ENCODE data around the gene MEF2D.

The MEF2D gene

GRCh38 chr1:156499194-156499841 is 1.3 kb downstream of the MEF2D start:
- no peak for DNase-seq

DNA sequence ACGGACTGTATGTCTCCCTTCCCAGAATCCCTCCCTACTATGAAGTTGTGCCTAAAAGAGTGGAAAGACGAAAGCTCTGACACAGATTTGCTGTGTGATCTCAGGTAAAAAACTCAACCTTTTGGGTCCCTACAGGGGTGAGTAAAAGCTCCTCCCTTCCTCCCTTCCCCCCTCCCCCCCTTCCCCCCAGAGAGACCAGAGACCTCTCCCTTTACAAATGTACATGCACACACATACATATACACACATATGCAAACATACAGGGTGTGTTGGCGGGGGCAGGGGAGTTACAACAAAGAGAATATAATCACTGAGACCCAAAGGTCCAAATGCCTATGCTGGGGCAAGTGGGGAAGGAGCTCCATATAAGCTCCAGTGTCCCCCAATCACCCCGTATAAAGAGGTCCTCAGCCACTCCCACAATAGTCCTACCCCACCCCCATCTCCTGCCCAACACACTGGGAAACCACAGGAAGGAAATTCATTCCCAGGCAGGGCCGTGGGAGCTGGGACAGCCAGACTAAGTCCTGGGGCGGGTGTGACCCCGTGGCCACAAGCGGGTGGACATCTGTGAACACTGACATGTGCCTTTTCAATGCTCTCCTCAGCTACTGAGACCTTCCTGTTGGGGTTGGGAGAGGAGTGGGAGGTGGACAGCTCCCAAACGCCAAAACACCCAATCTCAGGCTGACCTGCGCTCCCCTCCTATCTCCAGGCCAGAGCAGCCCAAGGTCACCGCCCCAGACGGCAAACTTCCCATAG is 2.0 kb downstream of the MEF2D start:
- DNase-seq: no peak

DNA sequence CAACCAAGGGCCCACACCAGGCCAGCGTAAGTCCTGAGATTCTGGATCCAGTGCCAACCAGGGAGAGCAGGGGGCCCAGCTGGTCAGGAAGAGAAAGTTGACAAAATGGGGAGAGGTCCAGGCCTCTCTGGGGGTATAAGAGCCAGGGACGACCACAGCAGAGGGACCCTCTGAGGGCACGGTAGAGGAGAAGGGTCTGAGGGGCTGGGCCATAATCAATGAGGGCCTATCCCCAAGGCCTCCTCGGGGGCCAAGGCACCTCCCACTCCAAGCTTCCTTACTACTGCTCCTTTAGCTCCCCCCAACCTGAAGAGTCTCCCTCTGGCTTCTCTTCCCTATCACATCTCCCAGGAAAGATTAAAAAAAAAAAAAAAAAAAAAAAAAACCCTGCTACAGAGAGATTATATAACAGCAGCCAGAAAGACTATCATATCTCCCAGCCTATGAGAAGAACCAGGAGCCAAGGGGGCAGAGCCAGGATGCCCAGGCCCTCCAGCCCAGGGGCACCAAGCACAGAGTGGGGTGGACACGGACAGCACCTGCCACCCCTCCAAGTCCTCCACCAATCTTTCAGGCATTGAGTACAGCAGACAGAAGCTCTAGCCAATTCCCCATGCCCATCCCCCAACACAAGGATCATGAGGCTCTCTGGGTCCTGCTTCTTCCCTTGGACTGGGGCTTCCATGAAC is 2.7 kb downstream of the MEF2D start:
- no peak for DNase-seq

GRCh38 chr1:156497078-156497742 is 3.4 kb downstream of the MEF2D start:
- DNase-seq: no peak

DNA sequence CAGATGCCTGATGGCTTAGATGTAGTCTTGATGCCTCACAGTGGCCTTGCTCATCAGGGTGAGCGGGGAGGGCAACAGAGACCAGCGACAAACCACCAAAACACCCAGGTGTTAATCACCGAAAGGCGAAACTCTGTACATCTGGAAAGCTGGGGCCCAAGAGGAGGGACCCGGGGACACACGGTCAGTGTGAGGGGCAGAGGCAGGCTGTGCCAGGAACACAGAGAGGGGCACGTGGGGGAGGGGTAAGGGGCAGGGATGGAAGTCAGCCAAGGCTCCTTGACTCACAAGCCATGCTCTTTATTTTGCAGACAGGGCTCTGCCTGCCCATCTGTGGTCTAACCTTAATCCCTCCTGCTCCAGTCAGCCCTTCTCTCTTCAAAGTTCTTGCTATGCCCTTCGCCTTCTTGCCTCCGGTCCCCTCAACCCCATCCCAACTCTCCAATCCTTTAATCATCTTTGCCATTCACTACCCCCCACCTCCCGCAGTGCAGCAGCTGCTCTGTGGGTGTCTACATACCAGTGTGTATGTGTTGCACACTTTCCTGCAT is 4.3 kb downstream of the MEF2D start:
- DNase-seq: no peak

GRCh38 chr1:156495401-156496140 is 5.0 kb downstream of the MEF2D start:
- DNase-seq: no peak

GRCh38 chr1:156494309-156494895 is 6.2 kb downstream of the MEF2D start:
- no peak for DNase-seq

- DNase-seq: no peak
Observed at GRCh38 chr1:156493742-156494141, 6.8 kb downstream of the MEF2D start.

DNA sequence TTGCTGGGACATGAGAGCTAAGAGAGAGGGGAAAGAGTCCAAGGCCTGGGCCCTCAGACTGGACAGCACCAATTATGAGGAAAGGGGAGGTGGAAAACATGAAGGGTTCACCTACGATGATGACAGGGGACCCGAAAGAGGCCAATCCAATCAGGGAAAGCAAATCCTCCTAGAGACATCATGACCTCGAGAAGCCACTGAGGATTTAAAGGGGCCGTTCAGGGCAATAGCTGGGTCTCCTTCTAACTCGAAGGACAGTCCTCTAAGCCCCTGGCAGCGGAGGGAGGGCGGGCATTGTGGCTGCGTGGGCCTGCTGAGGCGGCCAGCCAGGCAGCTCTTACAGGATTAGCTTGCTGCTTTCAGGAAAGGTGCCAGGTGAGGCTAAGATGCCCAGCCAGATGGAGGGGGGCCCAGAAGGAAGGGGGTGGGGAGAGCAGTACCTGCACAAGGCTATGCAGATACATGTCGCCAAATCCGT is 7.4 kb downstream of the MEF2D start:
- no peak for DNase-seq

DNA sequence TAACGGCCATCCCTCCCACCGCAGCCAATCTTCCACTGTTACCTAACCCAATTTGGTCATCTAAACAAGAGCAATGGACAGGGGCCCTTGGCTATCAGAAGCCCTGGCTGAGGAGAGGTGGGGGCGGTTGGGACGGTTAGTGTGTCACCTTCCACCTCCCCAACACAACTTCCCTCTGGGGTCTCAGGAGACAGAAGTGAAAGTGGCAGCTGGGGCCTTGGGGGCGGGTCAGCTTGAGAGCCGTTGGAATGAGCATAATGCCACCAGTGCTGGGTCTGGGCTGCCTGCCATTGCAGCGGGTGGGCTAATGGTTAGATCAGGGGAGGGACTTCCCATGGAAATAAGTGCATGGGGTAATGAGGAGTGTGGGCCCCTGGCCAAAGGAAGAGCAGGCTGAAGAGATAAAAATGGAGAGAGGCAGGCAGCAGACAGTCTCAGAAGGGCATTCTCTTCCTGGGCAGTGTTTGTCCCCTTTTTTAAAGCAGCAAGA is 7.9 kb downstream of the MEF2D start:
- DNase-seq: no peak

GRCh38 chr1:156492013-156492590 is 8.5 kb downstream of the MEF2D start:
- no peak for DNase-seq

DNA sequence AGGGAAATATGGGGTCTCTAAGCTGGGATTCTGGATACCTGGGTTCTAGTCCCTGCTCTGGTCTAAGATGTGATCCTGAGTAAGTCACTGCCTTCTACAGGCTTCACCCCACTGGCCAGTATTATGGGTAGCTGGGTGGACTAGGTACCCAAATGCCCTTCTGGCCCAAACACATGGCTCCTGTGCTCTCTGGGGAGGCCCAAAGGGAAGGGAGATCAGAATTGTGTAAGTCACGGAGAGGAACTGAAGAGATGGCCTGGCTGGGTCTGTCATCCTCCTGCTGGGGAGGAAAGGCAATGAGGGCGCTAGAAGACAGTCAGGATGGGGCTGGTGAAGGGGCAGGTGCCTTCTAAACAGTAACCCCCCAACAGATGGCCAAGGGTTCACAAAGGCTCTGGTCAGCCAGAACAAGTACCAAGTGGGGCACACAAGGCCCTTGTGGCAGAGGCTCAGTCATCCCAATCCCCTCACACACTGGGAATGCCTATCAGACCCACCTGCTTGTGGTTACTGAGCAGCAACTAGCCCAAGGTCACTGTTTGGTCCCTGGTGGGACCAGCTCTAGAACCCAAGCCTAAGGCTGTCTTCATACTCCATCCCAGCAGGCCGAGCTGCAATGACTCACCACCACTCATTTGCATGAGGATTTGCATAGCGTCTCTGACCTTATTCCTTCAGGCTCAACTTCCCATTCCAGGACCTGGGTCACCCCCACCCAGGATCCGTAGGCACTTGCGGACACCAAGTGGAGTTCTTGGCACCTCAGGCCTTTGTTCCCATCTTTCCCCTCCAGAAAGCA is 9.2 kb downstream of the MEF2D start:
- no peak for DNase-seq

DNA sequence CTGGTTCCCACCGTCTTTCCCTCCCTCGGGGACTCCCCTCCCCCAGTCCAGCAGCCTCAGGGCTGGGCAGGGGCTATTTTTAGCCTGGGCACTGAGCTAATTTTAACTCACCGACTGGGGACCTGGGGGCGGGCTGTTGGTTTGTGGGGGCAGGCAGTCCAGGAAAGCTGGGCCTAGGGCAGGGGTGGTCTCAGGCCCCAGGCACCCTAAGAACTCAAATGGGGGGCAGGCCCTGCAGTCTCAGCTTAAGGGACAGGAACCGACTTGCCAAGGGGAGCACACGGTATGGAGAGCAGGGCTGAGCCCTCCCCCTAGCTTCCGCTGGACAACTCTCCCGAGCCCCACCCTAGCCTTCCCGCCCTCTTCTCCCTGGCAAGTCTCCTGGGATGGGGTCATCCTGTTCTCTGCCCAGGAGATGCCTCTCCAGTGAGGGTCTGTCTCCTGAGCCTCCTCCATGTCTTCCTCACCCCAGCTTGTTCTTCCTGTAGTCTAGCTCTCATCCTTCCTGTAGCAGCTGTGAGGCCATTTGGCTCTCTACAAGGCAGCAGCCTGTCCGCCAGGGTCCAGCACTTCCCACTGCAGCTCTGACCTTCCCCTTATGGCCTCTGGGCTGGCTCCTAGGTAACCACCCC is 10.1 kb downstream of the MEF2D start:
- DNase-seq: no peak

GRCh38 chr1:156489935-156490293 is 10.7 kb downstream of the MEF2D start:
- DNase-seq: no peak

- DNase-seq: no peak
Observed at GRCh38 chr1:156489166-156489934, 11.2 kb downstream of the MEF2D start.

GRCh38 chr1:156488566-156489165 is 11.9 kb downstream of the MEF2D start:
- no peak for DNase-seq

DNA sequence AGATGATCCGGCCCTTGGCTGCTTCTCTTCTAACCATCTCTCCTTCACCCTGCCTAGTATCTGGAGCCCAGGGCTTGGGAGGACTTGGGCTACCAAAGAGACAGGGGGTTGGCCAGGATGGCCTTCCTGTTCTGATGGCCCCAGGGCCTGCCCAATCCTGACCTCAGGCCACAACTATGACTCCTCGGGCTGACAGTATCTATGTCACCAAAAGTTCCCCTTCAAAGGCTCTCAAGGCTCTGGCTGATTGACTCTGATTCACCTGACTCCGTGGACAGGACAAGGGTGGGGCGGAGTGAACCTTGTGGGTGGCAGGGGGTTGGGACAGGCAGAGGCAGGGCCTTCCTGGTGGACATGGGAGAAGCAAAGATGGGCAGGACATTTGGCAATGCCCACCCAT is 12.7 kb downstream of the MEF2D start:
- no peak for DNase-seq

DNA sequence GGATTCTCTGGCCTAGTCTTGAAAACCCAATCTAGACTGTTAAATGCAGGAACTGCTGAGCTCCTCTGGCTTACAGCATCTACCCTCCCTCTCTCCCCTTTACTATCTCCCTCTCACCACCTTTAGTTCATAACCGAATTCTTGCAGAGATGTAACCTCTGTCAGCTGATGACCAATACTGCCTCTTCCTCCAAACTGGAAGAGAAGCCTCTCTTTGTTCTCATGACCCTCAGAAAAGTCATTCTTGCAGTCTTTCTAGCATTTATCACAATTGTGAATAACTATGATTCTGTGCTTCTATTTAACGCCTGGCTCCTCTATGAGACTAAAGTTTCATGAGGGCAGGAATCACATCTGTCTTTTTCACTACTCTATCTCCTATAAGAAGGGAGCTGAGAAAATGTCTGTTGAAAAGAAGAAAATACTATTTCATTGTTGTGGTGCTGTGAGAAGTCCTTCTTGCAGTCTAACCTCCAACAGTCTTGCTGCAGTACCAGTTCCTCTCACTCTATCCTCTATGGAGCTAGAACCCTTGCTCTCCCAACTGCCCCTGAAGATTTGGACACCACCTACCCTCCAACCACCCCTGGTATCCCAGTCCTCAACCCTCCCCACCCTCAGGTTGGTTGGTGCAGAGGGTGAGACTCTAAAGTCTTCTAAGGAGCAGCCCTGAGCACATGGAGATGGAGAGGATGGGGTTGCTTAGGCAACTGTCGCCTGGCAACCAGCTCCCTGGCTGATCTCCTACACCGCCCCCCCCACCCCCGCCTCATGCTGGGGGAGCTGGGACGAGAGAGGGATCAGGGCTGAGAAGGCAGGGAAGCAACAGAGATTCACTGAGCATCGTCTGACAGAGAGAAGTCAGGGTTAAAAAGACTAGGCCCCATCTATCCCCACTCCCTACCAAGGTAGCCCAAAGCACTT is 13.9 kb downstream of the MEF2D start:
- no peak for DNase-seq
